ENCODE data around the gene SLC25A42. TPM values are rescaled to one million over a fixed set of nuclear protein-coding genes. Genes with fewer than 3 reads are reported as not detected.

SLC25A42 gene
- total and polyA plus RNA-seq, 2 donors (not counting 3 experiments of a cell fraction or from before 2014, with no cell fraction given) = 6.2 to 6.3 TPM

DNA sequence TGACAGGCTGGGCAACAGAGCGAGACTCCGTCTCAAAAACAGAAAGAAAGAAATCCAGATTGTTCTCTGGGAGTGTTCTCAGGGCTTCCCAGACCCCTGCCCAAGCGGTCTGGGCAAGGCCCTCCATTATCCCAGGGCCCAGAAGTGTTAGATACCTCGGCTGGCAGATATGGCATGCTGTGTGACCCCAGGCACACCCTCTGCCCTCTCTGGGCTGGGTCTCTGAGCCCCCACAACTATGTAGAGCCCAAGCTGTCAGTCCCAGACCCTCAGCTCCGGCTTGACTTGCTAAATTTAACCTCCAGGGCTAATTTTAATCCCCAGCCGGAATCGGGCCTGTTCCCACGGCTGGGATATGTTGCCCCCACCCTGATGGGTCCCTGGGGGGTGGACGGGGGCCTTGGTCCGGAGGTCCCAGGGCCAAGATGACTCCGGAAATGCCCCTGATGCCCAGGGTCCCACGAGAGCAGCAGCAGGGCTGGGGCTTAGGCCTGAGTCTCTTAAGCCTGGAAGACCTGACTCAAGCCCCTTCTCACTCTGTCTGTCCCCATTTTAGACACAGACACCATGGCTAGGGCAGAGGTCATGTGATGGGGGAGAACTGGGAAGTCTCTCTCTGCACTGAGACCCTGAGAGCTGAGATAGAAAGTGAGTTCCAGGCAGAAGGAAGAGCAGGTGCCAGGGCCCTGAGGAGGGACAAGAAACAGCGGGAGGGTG, 89.0 kb downstream of the SLC25A42 start:
- ChIA-PET CTCF (interaction anchor here (3.0 kb wide), 1 partner anchor 22 kb away, joined by 9 read pairs; no protein-coding TSS in a partner anchor), POLR2A (no interaction called here)
- no peak for DNase-seq (ENCODE audit: low read depth, low spot score)
- Histone ChIP-seq H3K4me3 (replicated peaks in 1 of 3; ENCODE audit: insufficient read depth in 1 of 3, low read depth in 1 of 3, low read length in 3 of 3) (no peak overlapping the region), H3K4me2 (ENCODE audit: insufficient read depth, low read length) (no peak overlapping the region), H3K9ac (replicated peaks; ENCODE audit: extremely low read depth, insufficient read depth, low read length) (no peak overlapping the region), H3K9me1 (replicated peaks; ENCODE audit: control insufficient read depth, extremely low read depth, insufficient read depth, low read length) (no peaks in the 10 kb centered on the region), H3K79me2 (ENCODE audit: control insufficient read depth, insufficient read depth, low read length) (no peaks in the 10 kb centered on the region), H3K4me1 (ENCODE audit: control insufficient read depth, extremely low read depth, insufficient read depth, low read length) (no peaks in the 10 kb centered on the region), H3K36me3 (ENCODE audit: control insufficient read depth in 2 of 2, extremely low read depth in 1 of 2, insufficient read depth in 2 of 2, low read length in 2 of 2) (no peaks in the 10 kb centered on the region), H4K20me1 (replicated peaks; ENCODE audit: control insufficient read depth, extremely low read depth, insufficient read depth, low read length) (no peaks in the 10 kb centered on the region), H2AFZ (ENCODE audit: low read depth, low read length) (no peak overlapping the region), H3K9me3 (replicated peaks; ENCODE audit: control insufficient read depth, insufficient read depth, low read length) (no peaks in the 10 kb centered on the region), H3K27ac (ENCODE audit: insufficient read depth, low read depth, low read length) (no peak overlapping the region), H3K27me3 (ENCODE audit: control insufficient read depth in 2 of 2, insufficient read depth in 2 of 2, low read length in 2 of 2) (no peaks in the 10 kb centered on the region)
- FAIRE-seq = no peak
- dilution Hi-C loops (cut with MboI; ENCODE audit: extremely low pct_ligation_motif_present, low sequenced_read_pairs) (no loop called here), intact Hi-C loops (cut with micrococcal nuclease) (no loop called here)
- no TSS peak for BruUV-seq (replicated peaks)
- no peak for TF ChIP-seq GATA2 (IDR thresholded peaks at IDR 0.05; ENCODE audit: insufficient read depth, insufficient read length, low read depth, low read length)
- TF ChIP-seq, protein P1, sequence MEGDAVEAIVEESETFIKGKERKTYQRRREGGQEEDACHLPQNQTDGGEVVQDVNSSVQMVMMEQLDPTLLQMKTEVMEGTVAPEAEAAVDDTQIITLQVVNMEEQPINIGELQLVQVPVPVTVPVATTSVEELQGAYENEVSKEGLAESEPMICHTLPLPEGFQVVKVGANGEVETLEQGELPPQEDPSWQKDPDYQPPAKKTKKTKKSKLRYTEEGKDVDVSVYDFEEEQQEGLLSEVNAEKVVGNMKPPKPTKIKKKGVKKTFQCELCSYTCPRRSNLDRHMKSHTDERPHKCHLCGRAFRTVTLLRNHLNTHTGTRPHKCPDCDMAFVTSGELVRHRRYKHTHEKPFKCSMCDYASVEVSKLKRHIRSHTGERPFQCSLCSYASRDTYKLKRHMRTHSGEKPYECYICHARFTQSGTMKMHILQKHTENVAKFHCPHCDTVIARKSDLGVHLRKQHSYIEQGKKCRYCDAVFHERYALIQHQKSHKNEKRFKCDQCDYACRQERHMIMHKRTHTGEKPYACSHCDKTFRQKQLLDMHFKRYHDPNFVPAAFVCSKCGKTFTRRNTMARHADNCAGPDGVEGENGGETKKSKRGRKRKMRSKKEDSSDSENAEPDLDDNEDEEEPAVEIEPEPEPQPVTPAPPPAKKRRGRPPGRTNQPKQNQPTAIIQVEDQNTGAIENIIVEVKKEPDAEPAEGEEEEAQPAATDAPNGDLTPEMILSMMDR (IDR thresholded peaks at IDR 0.05; ENCODE audit: extremely low read depth in 1 of 2, insufficient read depth in 1 of 2, low read depth in 1 of 2, low read length in 2 of 2) = no peak
- TF ChIP-seq, protein P2, sequence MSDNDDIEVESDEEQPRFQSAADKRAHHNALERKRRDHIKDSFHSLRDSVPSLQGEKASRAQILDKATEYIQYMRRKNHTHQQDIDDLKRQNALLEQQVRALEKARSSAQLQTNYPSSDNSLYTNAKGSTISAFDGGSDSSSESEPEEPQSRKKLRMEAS (IDR thresholded peaks at IDR 0.05; ENCODE audit: insufficient read depth, insufficient read length) = no peak
- no peak for TF ChIP-seq EZH2 (IDR thresholded peaks at IDR 0.05; ENCODE audit: borderline replicate concordance, low read depth, low read length, severe bottlenecking)
- no peak for TF ChIP-seq MYC (IDR thresholded peaks at IDR 0.05; ENCODE audit: low read depth, low read length)
- TF ChIP-seq FOS (IDR thresholded peaks at IDR 0.05; ENCODE audit: borderline replicate concordance, insufficient read depth, low read length) = no peak
- TF ChIP-seq POLR2A (IDR thresholded peaks at IDR 0.05; ENCODE audit: low read depth, low read length) = no peak
- TF ChIP-seq JUN (IDR thresholded peaks at IDR 0.05; ENCODE audit: borderline replicate concordance, insufficient read depth, insufficient read length, low read depth) = no peak
- no peak for TF ChIP-seq POLR2AphosphoS5 (IDR thresholded peaks at IDR 0.05; ENCODE audit: insufficient read depth, low read depth, low read length)
